ENCODE measurements around the gene RIMBP2. TPM values are rescaled to one million over a fixed set of nuclear protein-coding genes. Genes with fewer than 3 reads are reported as not detected.

Gene RIMBP2
- total and polyA plus RNA-seq, 9 of the 15 experiments (the other 6 are each of a cell fraction or from before 2014, with no cell fraction given), result not detected

GRCh38 chr12:130448044-130448821, 267.9 kb downstream of the RIMBP2 start:
- intact Hi-C loops (cut with micrococcal nuclease), result no loop called here
- Histone ChIP-seq H4K20me1 (replicated peaks; ENCODE audit: control insufficient read depth, insufficient read depth, low read length) (0 out of 2 replicates have a peak, but pooled peaks cover 5% of the 10 kb centered on the region), H3K36me3 (ENCODE audit: control insufficient read depth, insufficient read depth, low read length) (no peaks in the 10 kb centered on the region), H3K79me2 (ENCODE audit: control insufficient read depth, insufficient read depth, low read length) (no peaks in the 10 kb centered on the region), H3K4me1 (replicated peaks in 1 of 2; ENCODE audit: control insufficient read depth in 2 of 2, insufficient read depth in 2 of 2, low read length in 2 of 2) (peaks cover 0 to 13% of the 10 kb centered on the region in 2 experiments; a peak in 2 of 5 replicates), H3K9ac (ENCODE audit: insufficient read depth in 1 of 2, low read depth in 2 of 2, low read length in 2 of 2) (no peak overlapping the region), H3K27me3 (ENCODE audit: control insufficient read depth in 2 of 2, insufficient read depth in 2 of 2, low read length in 2 of 2) (peaks cover 13 to 86% of the 10 kb centered on the region in 2 experiments; a peak in 4 of 5 replicates), H2AFZ (ENCODE audit: low read depth, low read length) (no peak overlapping the region), H3K4me3 (no peak overlapping the region), H3K9me1 (ENCODE audit: control insufficient read depth, insufficient read depth, low read length) (peaks cover 3% of the 10 kb centered on the region), H3K4me2 (ENCODE audit: insufficient read depth, low read length) (no peak overlapping the region), H3K9me3 (replicated peaks; ENCODE audit: control insufficient read depth, insufficient read depth, low read depth, low read length) (no peaks in the 10 kb centered on the region), H3K27ac (ENCODE audit: extremely low read depth, low read depth, low read length) (no peak overlapping the region)
- BruUV-seq (replicated peaks), result no TSS peak
- POLR2A ChIA-PET, result interaction anchor here (0.5 kb wide), 1 partner anchor 58 kb away, joined by 3 read pairs; no protein-coding TSS in a partner anchor
- peak; percentile 30 to 51 (median 36) for DNase-seq (ENCODE audit: extremely low read depth in 1 of 4, low spot score in 3 of 4)
- in situ Hi-C loops (cut with MboI), result no loop called here
- ATAC-seq, result no peak
- no peak for FAIRE-seq
- 0% methylated on average over 16 of the region's 20 CpGs for WGBS (ENCODE audit: insufficient coverage, low coverage, missing lambda C conversion rate)
- CTCF ChIA-PET (ENCODE audit: low intra/inter-chr PET ratio), result no interaction called here
- peak; percentile 74 for TF ChIP-seq MEIS2 (IDR thresholded peaks at IDR 0.05; ENCODE audit: partially characterized antibody)
- no peak for TF ChIP-seq TSHZ1 (CRISPR knock-in tag; IDR thresholded peaks at IDR 0.05)
- 0 out of 2 replicates have a peak, but pooled peaks have one; percentile 15 for TF ChIP-seq DPF2 (IDR thresholded peaks at IDR 0.05)
- no peak for TF ChIP-seq USF1 (CRISPR knock-in tag; IDR thresholded peaks at IDR 0.05)
- TF ChIP-seq E2F3 (CRISPR knock-in tag; IDR thresholded peaks at IDR 0.05), result no peak
- peak; percentile 69 for TF ChIP-seq TCF3 (CRISPR knock-in tag; IDR thresholded peaks at IDR 0.05)
- no peak for TF ChIP-seq HINFP (tag; conservative IDR thresholded peaks at IDR 0.05; ENCODE audit: low read depth)
- TF ChIP-seq ZNF324 (CRISPR knock-in tag; IDR thresholded peaks at IDR 0.05), result no peak
- no peak for TF ChIP-seq HDAC2 (IDR thresholded peaks at IDR 0.05)
- no peak for TF ChIP-seq ZNF197 (CRISPR knock-in tag; IDR thresholded peaks at IDR 0.05; ENCODE audit: low read depth)
- no peak for TF ChIP-seq ZMIZ1 (IDR thresholded peaks at IDR 0.05; ENCODE audit: low read depth in 2 of 2, low read length in 2 of 2)
- no peak for TF ChIP-seq ZNF24 (IDR thresholded peaks at IDR 0.05)

Measured in K562 (cell line).